Chondrocyte (in vitro differentiated cells): ENCODE data around the gene IQCK. TPM values are rescaled to one million over a fixed set of nuclear protein-coding genes. Genes with fewer than 3 reads are reported as not detected.

Experiments used
- DNase-seq: peaks from one replicate; pipeline ENCODE4 v3.0.0; 2021; ENCODE audit warnings: mixed read lengths, low spot score
- H3K27ac Mint-ChIP-seq: one replicate; pipeline ENCODE4 v1.8.0; 2021; ENCODE audit warnings: mild to moderate bottlenecking, moderate library complexity, mixed read lengths; ENCODE audit not compliant: unreplicated experiment
- H3K27me3 Mint-ChIP-seq: 2 replicates; pipeline ENCODE4 v1.8.0; 2021; ENCODE audit warnings: low read depth, mixed read lengths
- H3K36me3 Mint-ChIP-seq: 2 replicates; pipeline ENCODE4 v1.8.0; 2021; ENCODE audit warnings: low read depth, mixed read lengths
- H3K4me1 Mint-ChIP-seq: 2 replicates; pipeline ENCODE4 v1.8.0; 2021; ENCODE audit warnings: low read depth, mild to moderate bottlenecking, mixed read lengths
- H3K4me3 Mint-ChIP-seq: one replicate; pipeline ENCODE4 v1.8.0; 2021; ENCODE audit warnings: mild to moderate bottlenecking, moderate library complexity, mixed read lengths; ENCODE audit not compliant: unreplicated experiment
- H3K9me3 Mint-ChIP-seq: 2 replicates; pipeline ENCODE4 v1.8.0; 2021; ENCODE audit warnings: low read depth, mixed read lengths
- CTCF ChIP-seq: fragments of 200-600 bp; sonication (generic); IDR thresholded peaks from 2 replicates; pipeline ENCODE4 v1.5.0; 2021; ENCODE audit warnings: antibody characterized with exemption, mild to moderate bottlenecking, moderate library complexity
- total RNA-seq: library from RNA; stranded (reverse); gene quantifications from 3 replicates; pipeline ENCODE4 v1.2.1, GENCODE V29; 2021

Gene IQCK
- total RNA-seq, 1 donor from 2014 or later = 3.8 TPM

GRCh38 chr16:19812986-19813385 is 94.9 kb downstream of the IQCK start:
- no peak for DNase-seq
- Mint-ChIP-seq H3K4me1 (peaks cover 7% of the 10 kb centered on the region), H3K9me3 (peaks cover 10% of the 10 kb centered on the region), H3K4me3 (no peak overlapping the region), H3K27me3 (no peaks in the 10 kb centered on the region), H3K36me3 (peaks cover 3% of the 10 kb centered on the region), H3K27ac (no peak overlapping the region)
- no peak for TF ChIP-seq CTCF

- no peak for DNase-seq
- Mint-ChIP-seq H3K27ac (no peak overlapping the region), H3K36me3 (peaks cover 3% of the 10 kb centered on the region), H3K4me3 (no peak overlapping the region), H3K9me3 (peaks cover 10% of the 10 kb centered on the region), H3K4me1 (peaks cover 7% of the 10 kb centered on the region), H3K27me3 (no peaks in the 10 kb centered on the region)
- TF ChIP-seq CTCF = no peak
These were observed 97.3 kb downstream of the IQCK start for GRCh38 chr16:19815418-19815817.

- H3K36me3 Mint-ChIP-seq = peaks cover 3% of the 10 kb centered on the region
- H3K4me3 Mint-ChIP-seq = no peak overlapping the region
- H3K27me3 Mint-ChIP-seq = no peaks in the 10 kb centered on the region
- no peak for DNase-seq
- TF ChIP-seq CTCF = no peak
- H3K4me1 Mint-ChIP-seq = peaks cover 4% of the 10 kb centered on the region
- no peak overlapping the region for H3K27ac Mint-ChIP-seq
- H3K9me3 Mint-ChIP-seq = peaks cover 10% of the 10 kb centered on the region
These were observed 99.1 kb downstream of the IQCK start for GRCh38 chr16:19817122-19817521.

GRCh38 chr16:19817875-19818274 is 99.8 kb downstream of the IQCK start:
- H3K9me3 Mint-ChIP-seq = peaks cover 7% of the 10 kb centered on the region
- H3K27me3 Mint-ChIP-seq = no peaks in the 10 kb centered on the region
- H3K4me1 Mint-ChIP-seq = peaks cover 7% of the 10 kb centered on the region
- peaks cover 3% of the 10 kb centered on the region for H3K36me3 Mint-ChIP-seq
- no peak for DNase-seq
- no peak overlapping the region for H3K27ac Mint-ChIP-seq
- no peak overlapping the region for H3K4me3 Mint-ChIP-seq
- TF ChIP-seq CTCF = no peak

- peaks cover 3% of the 10 kb centered on the region for H3K4me1 Mint-ChIP-seq
- no peak for TF ChIP-seq CTCF
- H3K27ac Mint-ChIP-seq = no peak overlapping the region
- no peaks in the 10 kb centered on the region for H3K27me3 Mint-ChIP-seq
- no peaks in the 10 kb centered on the region for H3K36me3 Mint-ChIP-seq
- no peaks in the 10 kb centered on the region for H3K9me3 Mint-ChIP-seq
- no peak overlapping the region for H3K4me3 Mint-ChIP-seq
- no peak for DNase-seq
These were observed 104.5 kb downstream of the IQCK start for GRCh38 chr16:19822533-19822932.
